OCI-LY1 (cell line): ENCODE data around the gene KCNN4.
"Not testable (repeated sequence)": the region's sequence is repeated elsewhere in the genome, so short reads cannot be mapped to it uniquely, and the experiment has no call there.

Source experiments
- CTCF ChIP-seq: fragments of 200-600 bp; sonication (generic), shearing (Covaris generic); IDR thresholded peaks from 2 replicates; pipeline ENCODE4 v1.5.1; 2017; ENCODE audit warnings: mild to moderate bottlenecking, antibody characterized with exemption, low read length, moderate library complexity, mixed read lengths
- EZH2 ChIP-seq: fragments of 200-600 bp; sonication (generic), shearing (Covaris generic); IDR thresholded peaks from 2 replicates; pipeline ENCODE4 v1.8.0; 2017; ENCODE audit warnings: borderline replicate concordance, mixed run types, mild to moderate bottlenecking, antibody characterized with exemption, low read length, moderate library complexity, mixed read lengths

- not testable (repeated sequence) for TF ChIP-seq CTCF, EZH2
Observed at GRCh38 chr19:43823856-43824255, 43.1 kb upstream of the KCNN4 start.
